Stimulated activated CD4-positive, alpha-beta T cell treated with anti-CD3 and anti-CD28 coated beads, Interleukin-1b, Interleukin-23, amount 100 ng/mL, for 4 hours (primary cell): ENCODE data around the gene NT5C3B.
"Not testable (repeated sequence)": the region's sequence is repeated elsewhere in the genome, so short reads cannot be mapped to it uniquely, and the experiment has no call there.

Experiments
- DNase-seq, 2 donors: peaks; one replicate each; pipeline ENCODE4 v3.0.0-alpha.2; 2020; ENCODE audit warnings: low read depth in 2 of 2

The NT5C3B gene

GRCh38 chr17:41784207-41784744 lies 51.8 kb downstream of the NT5C3B start:
- DNase-seq = no peak

GRCh38 chr17:41782142-41782541 lies 53.9 kb downstream of the NT5C3B start:
- no peak for DNase-seq

- DNase-seq = no peak
These were observed 54.5 kb downstream of the NT5C3B start for GRCh38 chr17:41781404-41782110.

- DNase-seq = no peak
These were observed 56.1 kb downstream of the NT5C3B start for GRCh38 chr17:41779954-41780353.

GRCh38 chr17:41777574-41778188 lies 58.4 kb downstream of the NT5C3B start:
- DNase-seq = no peak

GRCh38 chr17:41777157-41777573 lies 58.9 kb downstream of the NT5C3B start:
- DNase-seq = no peak

- not testable (repeated sequence) for DNase-seq
These were observed 59.7 kb downstream of the NT5C3B start for GRCh38 chr17:41776262-41776900.

- no peak for DNase-seq
These were observed 60.4 kb downstream of the NT5C3B start for GRCh38 chr17:41775394-41776226.
